ENCODE results near the gene LCLAT1.

The LCLAT1 gene

GRCh38 chr2:30511122-30512083, 64.4 kb downstream of the LCLAT1 start:
- CTCF ChIA-PET = interaction anchor here (0.7 to 1.6 kb wide), 3 partner anchors 123 to 304 kb away, joined by 3 to 5 read pairs (median 4); no protein-coding TSS in a partner anchor
- TF ChIP-seq, protein P1, sequence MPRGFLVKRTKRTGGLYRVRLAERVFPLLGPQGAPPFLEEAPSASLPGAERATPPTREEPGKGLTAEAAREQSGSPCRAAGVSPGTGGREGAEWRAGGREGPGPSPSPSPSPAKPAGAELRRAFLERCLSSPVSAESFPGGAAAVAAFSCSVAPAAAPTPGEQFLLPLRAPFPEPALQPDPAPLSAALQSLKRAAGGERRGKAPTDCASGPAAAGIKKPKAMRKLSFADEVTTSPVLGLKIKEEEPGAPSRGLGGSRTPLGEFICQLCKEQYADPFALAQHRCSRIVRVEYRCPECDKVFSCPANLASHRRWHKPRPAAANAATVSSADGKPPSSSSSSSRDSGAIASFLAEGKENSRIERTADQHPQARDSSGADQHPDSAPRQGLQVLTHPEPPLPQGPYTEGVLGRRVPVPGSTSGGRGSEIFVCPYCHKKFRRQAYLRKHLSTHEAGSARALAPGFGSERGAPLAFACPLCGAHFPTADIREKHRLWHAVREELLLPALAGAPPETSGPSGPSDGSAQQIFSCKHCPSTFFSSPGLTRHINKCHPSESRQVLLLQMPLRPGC (tag by site-specific recombination; IDR thresholded peaks at IDR 0.05) = 0 out of 2 replicates have a peak, but pooled peaks have one; percentile 25
- TF ChIP-seq ZNF549 (tag by site-specific recombination; IDR thresholded peaks at IDR 0.05) (no peak), GLIS1 (tag by site-specific recombination; IDR thresholded peaks at IDR 0.05) (peak; percentile 72), ZFP69B (tag by site-specific recombination; IDR thresholded peaks at IDR 0.05) (no peak), ZNF777 (tag by site-specific recombination; IDR thresholded peaks at IDR 0.05; ENCODE audit: borderline replicate concordance) (no peak), PATZ1 (tag by site-specific recombination; IDR thresholded peaks at IDR 0.05) (0 out of 2 replicates have a peak, but pooled peaks have one; percentile 19), SCRT1 (tag by site-specific recombination; IDR thresholded peaks at IDR 0.05; ENCODE audit: borderline replicate concordance) (0 out of 2 replicates have a peak, but pooled peaks have one; percentile 45), SCRT2 (tag by site-specific recombination; IDR thresholded peaks at IDR 0.05) (peak; percentile 75; the same call in 1 of the 2 replicates), ZNF621 (tag by site-specific recombination; IDR thresholded peaks at IDR 0.05) (no peak), ZNF335 (tag by site-specific recombination; conservative IDR thresholded peaks at IDR 0.05) (no peak), ZFHX2 (tag by site-specific recombination; conservative IDR thresholded peaks at IDR 0.05) (peak; percentile 60), WT1 (tag by site-specific recombination; IDR thresholded peaks at IDR 0.05) (0 out of 2 replicates have a peak, but pooled peaks have one; percentile 13), ZNF654 (tag by site-specific recombination; IDR thresholded peaks at IDR 0.05; ENCODE audit: low read depth) (no peak), ZNF266 (tag by site-specific recombination; IDR thresholded peaks at IDR 0.05; ENCODE audit: low read depth) (no peak), ZFP37 (tag by site-specific recombination; IDR thresholded peaks at IDR 0.05) (0 out of 2 replicates have a peak, but pooled peaks have one; percentile 7), PRDM1 (tag by site-specific recombination; IDR thresholded peaks at IDR 0.05) (peak; percentile 39; the same call in 1 of the 2 replicates), SETDB1 (IDR thresholded peaks at IDR 0.05; ENCODE audit: insufficient read length, low read length) (no peak), ZBTB26 (tag by site-specific recombination; optimal IDR thresholded peaks at IDR 0.05) (no peak), ZNF132 (tag by site-specific recombination; IDR thresholded peaks at IDR 0.05; ENCODE audit: borderline replicate concordance) (no peak), EGR2 (tag by site-specific recombination; IDR thresholded peaks at IDR 0.05; ENCODE audit: low read depth) (peak; percentile 53; the same call in 1 of the 2 replicates), TRIM28 (IDR thresholded peaks at IDR 0.05; ENCODE audit: borderline replicate concordance, low read length) (peak; percentile 60; the same call in 1 of the 2 replicates), ZNF529 (tag by site-specific recombination; IDR thresholded peaks at IDR 0.05; ENCODE audit: insufficient replicate concordance) (no peak)
- TF ChIP-seq, protein P2, sequence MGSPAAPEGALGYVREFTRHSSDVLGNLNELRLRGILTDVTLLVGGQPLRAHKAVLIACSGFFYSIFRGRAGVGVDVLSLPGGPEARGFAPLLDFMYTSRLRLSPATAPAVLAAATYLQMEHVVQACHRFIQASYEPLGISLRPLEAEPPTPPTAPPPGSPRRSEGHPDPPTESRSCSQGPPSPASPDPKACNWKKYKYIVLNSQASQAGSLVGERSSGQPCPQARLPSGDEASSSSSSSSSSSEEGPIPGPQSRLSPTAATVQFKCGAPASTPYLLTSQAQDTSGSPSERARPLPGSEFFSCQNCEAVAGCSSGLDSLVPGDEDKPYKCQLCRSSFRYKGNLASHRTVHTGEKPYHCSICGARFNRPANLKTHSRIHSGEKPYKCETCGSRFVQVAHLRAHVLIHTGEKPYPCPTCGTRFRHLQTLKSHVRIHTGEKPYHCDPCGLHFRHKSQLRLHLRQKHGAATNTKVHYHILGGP (tag by site-specific recombination; IDR thresholded peaks at IDR 0.05) = 0 out of 2 replicates have a peak, but pooled peaks have one; percentile 50
- TF ChIP-seq, protein P3, sequence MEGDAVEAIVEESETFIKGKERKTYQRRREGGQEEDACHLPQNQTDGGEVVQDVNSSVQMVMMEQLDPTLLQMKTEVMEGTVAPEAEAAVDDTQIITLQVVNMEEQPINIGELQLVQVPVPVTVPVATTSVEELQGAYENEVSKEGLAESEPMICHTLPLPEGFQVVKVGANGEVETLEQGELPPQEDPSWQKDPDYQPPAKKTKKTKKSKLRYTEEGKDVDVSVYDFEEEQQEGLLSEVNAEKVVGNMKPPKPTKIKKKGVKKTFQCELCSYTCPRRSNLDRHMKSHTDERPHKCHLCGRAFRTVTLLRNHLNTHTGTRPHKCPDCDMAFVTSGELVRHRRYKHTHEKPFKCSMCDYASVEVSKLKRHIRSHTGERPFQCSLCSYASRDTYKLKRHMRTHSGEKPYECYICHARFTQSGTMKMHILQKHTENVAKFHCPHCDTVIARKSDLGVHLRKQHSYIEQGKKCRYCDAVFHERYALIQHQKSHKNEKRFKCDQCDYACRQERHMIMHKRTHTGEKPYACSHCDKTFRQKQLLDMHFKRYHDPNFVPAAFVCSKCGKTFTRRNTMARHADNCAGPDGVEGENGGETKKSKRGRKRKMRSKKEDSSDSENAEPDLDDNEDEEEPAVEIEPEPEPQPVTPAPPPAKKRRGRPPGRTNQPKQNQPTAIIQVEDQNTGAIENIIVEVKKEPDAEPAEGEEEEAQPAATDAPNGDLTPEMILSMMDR (tag by site-specific recombination; IDR thresholded peaks at IDR 0.05) = no peak
- TF ChIP-seq, protein P4, sequence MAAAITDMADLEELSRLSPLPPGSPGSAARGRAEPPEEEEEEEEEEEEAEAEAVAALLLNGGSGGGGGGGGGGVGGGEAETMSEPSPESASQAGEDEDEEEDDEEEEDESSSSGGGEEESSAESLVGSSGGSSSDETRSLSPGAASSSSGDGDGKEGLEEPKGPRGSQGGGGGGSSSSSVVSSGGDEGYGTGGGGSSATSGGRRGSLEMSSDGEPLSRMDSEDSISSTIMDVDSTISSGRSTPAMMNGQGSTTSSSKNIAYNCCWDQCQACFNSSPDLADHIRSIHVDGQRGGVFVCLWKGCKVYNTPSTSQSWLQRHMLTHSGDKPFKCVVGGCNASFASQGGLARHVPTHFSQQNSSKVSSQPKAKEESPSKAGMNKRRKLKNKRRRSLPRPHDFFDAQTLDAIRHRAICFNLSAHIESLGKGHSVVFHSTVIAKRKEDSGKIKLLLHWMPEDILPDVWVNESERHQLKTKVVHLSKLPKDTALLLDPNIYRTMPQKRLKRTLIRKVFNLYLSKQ (tag by site-specific recombination; IDR thresholded peaks at IDR 0.05; ENCODE audit: borderline replicate concordance) = no peak

More at GRCh38 chr2:30511122-30512083, 64.4 kb downstream of the LCLAT1 start:
- Histone ChIP-seq H3K36me3 (ENCODE audit: control insufficient read depth in 2 of 2, insufficient read depth in 1 of 2, low read length in 2 of 2) (no peaks in the 10 kb centered on the region), H3K27ac (ENCODE audit: extremely low read depth, low read depth, low read length) (peak overlapping the region; percentile 21; the same call in 1 of the 2 replicates), H3K9me3 (ENCODE audit: control insufficient read depth, insufficient read depth, low read depth, low read length) (no peaks in the 10 kb centered on the region), H3K4me3 (ENCODE audit: low read depth, low read length) (no peak overlapping the region), H3K4me1 (ENCODE audit: control insufficient read depth, insufficient read depth, low read length) (peaks cover 43% of the 10 kb centered on the region)
- POLR2A ChIA-PET = no interaction called here

All from HEK293 (cell line).